HG02623 (cell line): ENCODE results near the gene C11orf98.
"Not testable (repeated sequence)": the region's sequence is repeated elsewhere in the genome, so short reads cannot be mapped to it uniquely, and the experiment has no call there.

Experiments used
- ATAC-seq: cut with Tn5 transposase; IDR thresholded peaks from one replicate; pipeline ENCODE4 v1.9.1; 2021; ENCODE audit warnings: moderate library complexity; ENCODE audit not compliant: unreplicated experiment

C11orf98 gene

DNA sequence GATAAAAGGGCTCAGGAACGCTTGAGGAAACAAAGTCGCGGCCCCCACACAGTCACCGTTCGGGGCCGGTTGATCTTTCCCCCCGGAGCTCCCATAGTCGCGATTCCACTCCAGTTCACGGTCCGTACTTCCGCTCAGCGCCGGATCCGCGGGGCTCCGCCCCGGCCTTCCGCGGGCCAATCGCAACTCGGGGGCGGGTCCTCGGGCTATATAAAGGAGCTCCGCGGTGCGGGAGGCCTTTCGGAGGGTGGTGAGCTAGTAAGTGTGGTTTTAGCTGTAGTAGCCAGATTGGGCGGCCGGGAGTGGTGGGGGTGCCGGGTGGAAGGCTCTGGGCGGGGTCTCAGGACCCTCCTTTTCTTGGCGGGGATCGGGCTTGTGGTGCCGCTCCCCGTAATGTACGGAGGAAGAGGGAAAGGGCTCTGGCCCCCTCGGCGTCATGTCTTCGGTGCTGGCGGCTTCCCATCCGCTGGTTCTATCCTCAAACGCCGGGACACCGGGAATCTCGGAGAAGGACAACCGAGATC lies at the start of gene C11orf98, which contains the start of gene CSKMT:
C11orf98 (minus strand) TSS at position 136 of the 524 bp plus-strand sequence; CDS start at position 95, 41 bp downstream.
CSKMT (plus strand) TSS at position 238 of the 524 bp plus-strand sequence. CDS start 568 bp downstream, outside the sequence.
- peak; percentile 80 for ATAC-seq

DNA sequence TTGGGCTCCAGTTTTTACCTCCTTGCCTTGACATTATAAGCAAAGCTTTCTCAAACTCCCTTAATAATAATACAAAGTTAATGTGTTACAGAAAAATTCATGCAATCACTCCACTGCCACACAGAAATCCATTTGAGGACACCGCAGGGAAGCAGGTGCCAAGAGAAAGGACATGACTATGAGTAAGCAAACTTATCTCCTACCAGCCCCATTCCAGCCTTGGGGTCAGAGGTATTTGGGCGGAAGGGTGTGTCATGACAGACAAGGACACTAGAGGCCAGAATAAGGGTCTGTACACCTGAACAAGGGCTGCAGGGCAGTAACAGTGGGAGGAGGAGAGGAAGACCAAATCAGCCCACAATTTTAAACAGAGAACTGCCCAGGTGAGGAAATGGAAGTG lies 48.3 kb upstream of the C11orf98 start:
- ATAC-seq: no peak

DNA sequence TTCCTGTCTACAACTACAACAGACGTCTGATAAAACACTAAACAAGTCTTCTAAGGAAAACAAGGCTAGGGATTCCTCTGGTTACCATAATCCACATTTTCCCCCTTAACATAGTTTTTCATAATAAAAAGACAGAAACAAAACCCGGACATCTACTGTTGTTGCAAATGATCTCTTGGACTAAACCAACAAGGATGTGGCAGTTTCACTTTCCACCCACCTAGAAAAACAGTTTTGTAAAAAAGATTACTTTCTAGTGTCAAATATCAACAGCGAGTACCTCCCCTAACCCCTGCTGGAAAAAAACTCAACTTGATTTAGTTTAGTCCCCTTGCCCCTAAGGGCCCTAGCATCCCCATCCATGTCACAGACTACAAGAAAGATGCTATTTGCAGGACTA lies 47.9 kb upstream of the C11orf98 start:
- ATAC-seq: no peak

DNA sequence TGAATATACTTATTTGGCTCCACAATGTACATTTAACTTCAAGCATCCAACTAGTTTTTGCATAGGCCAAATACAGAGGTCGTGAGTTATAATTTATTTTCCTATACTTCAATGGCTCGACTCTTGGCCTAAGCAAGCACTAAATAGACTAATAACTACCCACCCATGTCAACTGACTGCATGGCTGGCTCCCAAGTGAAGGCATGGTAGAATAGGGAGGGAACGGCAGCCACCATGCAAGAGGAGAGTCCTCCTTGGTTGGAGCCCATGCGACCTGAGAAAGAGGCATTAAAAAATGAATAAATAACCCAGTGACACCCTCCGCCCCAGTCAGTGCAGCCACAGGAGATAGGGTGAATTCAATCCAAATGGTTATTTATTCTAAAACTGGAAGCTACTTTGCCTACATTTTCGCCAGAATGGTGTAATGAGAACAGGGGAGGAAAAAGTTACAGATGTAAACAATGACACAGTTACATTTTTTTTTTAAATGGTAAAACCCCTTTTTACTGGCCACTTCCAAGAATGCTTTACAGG lies 47.3 kb upstream of the C11orf98 start:
- no peak for ATAC-seq

DNA sequence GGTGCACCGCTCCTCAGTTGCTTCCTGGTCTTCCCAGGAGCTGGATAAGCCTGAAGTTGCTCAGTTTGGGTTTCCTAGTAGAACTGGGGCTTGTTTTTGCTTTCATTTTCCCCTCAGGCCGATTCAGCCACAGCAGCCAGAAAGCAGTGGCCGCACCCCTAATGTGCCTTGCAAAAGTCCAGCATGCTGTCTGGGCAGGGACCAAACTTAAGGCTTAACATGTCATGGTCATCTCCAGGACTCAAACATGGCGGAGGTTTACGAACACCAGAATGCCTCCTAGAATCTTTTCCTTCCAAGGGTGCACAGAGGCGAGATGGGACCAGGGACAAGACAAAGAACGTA lies 45.0 kb upstream of the C11orf98 start:
- no peak for ATAC-seq

DNA sequence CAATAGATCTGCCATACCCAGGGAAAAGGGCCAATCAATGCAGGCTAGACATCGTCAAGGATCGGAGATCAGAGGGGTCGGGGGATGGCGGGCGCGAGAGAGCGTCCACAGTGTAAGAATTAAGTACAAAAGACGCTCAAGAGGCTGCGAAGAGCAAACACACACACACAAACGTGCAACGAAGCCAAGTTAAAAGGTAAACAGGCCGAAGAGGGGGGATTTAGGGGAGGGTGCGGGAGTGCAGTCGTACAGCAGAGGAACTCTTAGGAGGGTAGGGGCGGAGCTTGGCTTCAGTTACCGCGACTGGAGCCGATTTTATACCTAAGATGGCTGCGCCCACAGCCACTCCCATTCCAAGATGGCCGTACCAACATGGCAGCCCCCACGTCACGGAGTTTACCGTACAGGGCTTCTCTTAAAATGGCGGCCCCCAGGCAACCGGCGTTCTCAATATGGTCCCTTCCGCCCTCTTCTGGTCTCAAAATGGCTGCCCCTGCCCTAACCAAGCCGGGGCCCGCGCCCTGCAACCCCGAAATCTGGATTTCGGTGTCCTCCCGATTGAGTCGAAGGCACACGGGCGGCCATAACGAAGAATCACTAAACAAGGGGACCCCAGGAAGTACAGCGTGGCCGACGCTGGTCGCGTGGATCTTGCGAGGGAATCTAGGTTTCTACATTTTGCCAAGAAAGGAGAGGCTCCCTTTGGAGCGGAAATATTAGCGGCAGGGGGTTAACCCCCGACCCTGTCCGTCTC lies 44.4 kb upstream of the C11orf98 start:
- ATAC-seq: peak; percentile 61

- ATAC-seq: no peak
These were observed 43.8 kb upstream of the C11orf98 start for GRCh38 chr11:62708793-62709192.

GRCh38 chr11:62708392-62708791 lies 43.4 kb upstream of the C11orf98 start:
- no peak for ATAC-seq

- ATAC-seq: no peak
These were observed 42.4 kb upstream of the C11orf98 start, which contains the start of the genes BSCL2 and GNG3 for GRCh38 chr11:62707277-62707861. Gene BSCL2 (minus strand): TSS chr11:62707424. CDS start chr11:62707195, 229 bp downstream. Gene GNG3 (plus strand): TSS chr11:62707676. CDS start chr11:62708296, 620 bp downstream.

DNA sequence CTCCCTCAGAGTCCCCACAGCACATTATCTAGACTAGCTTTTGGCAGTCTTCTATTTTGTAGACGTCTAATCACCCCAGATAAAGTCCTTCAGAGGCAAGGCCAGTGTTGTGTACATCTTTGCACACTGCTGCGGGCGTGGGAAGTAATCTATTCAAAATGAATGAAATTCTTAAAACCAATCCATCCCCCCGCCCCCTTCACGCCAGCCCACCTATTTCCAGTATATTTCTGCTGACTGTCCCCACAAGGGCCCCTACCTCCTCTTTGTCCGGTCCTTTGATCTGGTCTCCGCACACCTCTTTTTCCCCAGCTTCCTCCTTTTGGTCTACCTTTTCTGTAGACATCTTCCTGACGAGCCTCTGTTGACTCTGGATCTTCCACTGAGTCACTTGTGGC lies 41.8 kb upstream of the C11orf98 start:
- no peak for ATAC-seq

DNA sequence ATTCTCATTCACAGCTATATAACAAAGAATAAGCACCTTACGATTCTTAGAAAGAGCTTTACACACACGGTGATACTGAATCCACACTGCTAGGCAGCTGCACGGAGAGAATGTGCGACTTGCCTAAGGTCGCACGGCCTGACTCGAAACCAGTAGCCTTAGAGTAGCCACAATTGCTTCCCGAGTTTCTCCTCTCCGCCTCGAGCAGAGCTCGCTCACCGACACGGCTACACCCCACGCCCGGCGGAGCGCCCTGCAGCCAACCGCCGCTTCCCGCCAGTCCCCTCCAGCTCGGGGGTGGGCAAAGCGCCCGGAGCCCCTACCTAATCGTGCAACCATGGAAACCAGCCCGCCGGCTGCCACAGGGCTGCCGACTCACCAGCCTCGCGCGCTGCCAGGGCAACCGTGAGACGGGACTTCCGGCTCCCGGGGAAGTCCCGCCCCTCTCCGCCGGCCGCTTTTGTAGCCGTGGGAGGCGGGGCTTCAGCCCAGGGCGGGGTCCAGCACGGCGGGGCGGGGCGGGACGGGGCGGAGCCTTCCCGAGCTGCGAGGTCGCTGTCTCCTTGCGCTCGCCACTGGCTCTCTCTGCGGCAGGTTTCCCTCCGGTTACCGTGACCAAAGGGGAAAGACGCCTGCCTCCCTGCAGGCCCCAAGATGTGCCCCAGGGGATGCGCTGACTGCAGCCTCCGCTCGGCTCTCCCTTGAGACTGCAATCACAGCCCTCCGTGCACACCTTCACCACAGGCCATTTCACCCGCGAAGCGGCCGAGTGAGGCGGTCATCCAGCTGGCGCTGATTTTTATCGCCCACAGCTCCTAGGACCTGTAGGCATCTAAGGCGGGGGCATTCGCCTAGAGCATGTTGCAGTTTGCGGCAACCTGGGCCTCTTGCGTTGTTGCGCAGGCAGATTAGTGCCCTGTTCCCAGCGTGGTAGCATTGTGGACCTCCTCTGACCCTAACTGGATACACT lies 41.2 kb upstream of the C11orf98 start:
- ATAC-seq: peak; percentile 59

DNA sequence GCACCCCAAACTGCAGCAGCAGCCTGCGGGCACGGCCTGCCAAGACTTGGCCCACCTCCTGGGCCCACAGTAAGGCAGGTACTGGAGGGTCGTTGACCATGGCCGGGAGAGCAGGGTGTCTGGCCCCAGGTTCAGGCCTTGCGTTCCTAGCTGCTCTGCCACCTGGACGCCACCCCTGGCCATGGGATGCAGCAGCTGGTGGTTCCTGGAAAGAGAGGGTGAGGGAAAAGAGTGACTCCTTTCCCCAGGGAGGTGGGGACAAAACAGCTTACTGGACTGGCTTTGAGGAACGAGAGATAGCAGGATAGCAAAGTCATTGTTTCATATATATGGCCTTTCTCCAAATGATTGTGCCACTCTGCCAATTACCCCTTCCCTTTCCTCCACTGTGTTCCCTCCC lies 40.4 kb upstream of the C11orf98 start:
- no peak for ATAC-seq

GRCh38 chr11:62703921-62704320 lies 38.9 kb upstream of the C11orf98 start:
- not testable (repeated sequence) for ATAC-seq

DNA sequence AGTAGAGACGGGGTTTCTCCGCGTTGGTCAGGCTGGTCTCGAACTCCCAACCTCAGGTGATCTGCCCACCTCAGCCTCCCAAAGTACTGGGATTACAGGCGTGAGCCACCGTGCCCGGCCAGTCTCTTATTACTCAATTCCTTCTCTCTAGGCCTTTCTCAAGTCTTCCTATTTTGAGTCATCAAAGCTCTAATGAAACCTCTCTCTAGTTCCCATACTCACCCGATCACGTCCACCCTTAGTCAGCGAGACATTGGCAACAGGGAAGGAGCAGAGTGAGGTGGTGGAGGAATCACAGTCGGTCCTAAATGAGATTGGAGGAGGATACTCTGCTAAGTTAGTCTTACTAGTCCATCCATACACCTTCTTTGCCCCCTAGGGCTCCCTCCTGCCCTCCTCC lies 37.2 kb upstream of the C11orf98 start:
- no peak for ATAC-seq

DNA sequence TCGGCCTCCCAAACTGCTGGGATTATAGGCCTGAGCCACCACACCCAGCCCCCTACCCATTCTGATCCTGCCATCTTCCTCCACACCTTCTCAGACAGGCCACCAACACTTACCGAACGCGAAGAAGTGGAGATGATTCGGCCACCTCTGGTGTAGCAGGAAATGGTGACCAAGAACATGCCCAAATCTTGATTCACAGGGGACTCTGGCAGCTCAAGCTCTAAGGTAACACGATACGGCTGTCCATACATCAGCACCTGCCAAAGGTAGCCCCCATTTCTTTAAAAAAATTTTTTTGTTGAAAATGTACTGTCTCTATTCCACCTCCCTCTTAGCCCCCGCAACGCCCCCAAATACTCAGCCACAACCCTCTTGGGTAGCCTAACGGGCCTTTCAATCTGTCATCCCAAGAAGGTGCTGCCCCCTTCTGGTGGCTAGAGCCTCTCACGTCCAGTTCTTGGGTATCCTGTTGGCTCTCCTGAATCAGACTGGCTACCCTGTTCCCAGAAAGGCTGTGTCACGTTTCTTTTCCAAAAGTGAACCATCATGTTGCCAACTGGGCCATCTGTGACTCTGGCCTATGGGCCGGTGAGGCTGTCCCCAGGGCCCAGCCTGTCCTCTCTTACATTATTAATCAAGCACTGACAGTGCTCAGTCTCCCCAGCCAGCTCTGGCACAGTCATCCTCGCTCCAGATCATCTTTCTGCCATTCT lies 29.6 kb upstream of the C11orf98 start:
- ATAC-seq: no peak

- not testable (repeated sequence) for ATAC-seq
These were observed 28.6 kb upstream of the C11orf98 start for GRCh38 chr11:62693624-62694023.

GRCh38 chr11:62689421-62690183 lies 24.6 kb upstream of the C11orf98 start, which contains the start of gene LRRN4CL:
Gene LRRN4CL (minus strand): TSS chr11:62689530. CDS start chr11:62688508, 1,022 bp downstream.
- ATAC-seq: no peak

DNA sequence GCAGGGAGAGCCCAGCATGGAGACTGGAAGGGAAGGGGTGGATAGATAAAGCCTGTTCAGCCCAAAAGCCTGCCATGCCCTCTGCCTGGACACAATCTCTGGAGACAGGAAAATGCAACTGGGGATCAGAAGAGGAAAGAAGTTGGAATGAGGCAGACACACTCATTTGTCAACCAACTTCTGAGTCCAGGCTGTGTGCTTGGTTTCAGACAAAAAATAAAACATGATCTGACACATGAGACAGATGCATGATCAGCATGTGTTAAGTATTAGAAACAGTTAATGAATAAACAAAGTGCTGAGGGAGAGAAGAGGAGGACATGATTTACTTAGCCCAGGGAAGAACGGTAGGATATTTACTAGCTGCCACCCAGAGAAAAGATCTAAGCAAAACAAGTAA lies 23.5 kb upstream of the C11orf98 start:
- ATAC-seq: no peak
